ENCODE results near the gene IKBKE.

Gene IKBKE

DNA sequence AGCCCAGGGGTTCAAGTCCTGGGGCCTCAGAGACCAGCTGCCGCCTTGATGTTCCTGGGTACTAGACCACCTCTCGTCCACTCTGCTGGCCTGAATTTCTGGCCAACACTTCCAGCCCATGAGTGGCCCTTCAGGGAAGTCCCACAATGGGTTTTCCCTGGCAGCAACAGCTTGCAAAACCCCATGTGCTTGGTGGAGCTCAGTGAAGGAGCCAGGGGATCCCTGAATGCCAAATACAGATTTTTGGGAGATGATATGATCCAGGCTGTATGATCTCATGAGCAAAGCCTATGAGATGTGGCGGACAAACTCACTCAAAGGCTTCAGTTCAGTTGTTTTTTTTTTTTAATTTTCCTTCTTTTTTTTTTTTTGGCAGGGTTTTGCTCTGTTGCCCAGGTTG is 27.5 kb downstream of the IKBKE start:
- no peak for DNase-seq

DNA sequence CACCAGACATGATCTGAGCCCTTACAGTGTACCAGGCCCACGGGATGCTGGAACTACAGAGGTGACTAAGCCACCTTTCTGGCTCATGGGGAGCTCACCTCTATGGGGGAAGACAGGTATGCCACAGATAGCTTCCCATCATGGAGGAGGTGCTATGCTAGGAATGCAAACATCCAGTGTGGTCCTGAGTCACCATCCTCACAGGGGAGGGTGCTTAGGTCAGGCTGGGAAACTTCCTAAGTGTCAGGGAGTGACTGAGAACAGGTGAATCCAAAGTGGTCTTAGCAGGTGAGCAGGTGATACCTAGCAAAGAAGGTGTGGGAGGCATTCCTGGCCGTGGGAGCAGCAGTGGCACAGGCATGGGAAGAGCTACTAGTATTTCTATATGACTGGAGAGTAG is 28.4 kb downstream of the IKBKE start:
- DNase-seq = no peak

GRCh38 chr1:206500046-206500445 is 29.8 kb downstream of the IKBKE start:
- DNase-seq = no peak

- no peak for DNase-seq
Measured at GRCh38 chr1:206501881-206502280, 31.6 kb downstream of the IKBKE start.

- DNase-seq = no peak
Measured at GRCh38 chr1:206502403-206502802, 32.1 kb downstream of the IKBKE start.

DNA sequence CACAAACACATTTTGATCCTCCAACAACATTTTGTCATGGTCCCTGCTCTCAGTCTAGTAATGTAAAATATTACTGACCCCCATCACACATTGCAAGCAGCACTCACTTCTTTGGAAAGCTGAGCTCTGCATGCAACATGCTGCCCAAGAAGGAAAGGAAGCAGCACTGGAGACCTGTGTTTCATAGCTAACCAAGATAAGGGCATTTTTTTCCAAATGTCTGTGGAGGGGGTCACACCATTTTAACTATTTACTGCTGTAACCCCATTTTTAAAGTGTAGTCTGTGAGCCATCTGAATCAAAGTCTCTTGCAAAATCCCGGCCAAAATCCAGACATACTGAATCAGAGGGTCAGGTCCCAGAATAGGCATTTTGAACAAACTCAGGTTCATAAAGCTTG is 32.5 kb downstream of the IKBKE start:
- DNase-seq = no peak

- DNase-seq = no peak
Measured at GRCh38 chr1:206503591-206504362, 33.5 kb downstream of the IKBKE start.

- no peak for DNase-seq
Measured at GRCh38 chr1:206504363-206504713, 34.1 kb downstream of the IKBKE start.

DNA sequence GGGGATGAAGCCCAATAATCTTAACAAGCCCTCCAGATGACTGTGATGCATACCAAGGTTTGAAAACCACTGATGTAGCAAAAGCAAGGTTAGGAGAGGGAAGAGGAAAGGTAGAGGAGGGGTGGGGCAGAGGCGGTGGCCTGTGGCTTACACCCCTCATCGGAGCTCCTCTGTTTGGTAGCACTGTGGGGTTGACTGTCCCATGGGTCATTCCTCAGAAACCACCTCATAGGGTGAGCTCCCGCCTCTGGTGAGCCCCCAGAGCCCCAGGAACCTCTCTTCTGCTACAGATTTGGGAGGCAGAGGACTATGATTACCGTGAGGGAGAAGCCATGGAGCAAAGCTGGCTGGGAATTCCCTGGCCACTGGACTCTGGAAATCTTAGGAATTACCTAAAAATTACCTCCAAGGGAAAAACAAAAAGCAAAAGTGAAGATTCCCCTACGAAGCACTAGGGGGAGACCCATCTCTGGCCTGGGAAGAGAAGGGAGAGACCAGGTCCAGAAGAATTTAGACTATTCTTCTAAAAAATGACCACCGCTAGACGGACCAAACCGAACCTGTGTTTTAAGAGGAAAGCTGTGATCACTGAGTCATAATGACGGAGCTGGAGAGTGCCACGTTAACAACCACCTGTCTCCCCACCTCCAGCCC is 35.6 kb downstream of the IKBKE start:
- no peak for DNase-seq

DNA sequence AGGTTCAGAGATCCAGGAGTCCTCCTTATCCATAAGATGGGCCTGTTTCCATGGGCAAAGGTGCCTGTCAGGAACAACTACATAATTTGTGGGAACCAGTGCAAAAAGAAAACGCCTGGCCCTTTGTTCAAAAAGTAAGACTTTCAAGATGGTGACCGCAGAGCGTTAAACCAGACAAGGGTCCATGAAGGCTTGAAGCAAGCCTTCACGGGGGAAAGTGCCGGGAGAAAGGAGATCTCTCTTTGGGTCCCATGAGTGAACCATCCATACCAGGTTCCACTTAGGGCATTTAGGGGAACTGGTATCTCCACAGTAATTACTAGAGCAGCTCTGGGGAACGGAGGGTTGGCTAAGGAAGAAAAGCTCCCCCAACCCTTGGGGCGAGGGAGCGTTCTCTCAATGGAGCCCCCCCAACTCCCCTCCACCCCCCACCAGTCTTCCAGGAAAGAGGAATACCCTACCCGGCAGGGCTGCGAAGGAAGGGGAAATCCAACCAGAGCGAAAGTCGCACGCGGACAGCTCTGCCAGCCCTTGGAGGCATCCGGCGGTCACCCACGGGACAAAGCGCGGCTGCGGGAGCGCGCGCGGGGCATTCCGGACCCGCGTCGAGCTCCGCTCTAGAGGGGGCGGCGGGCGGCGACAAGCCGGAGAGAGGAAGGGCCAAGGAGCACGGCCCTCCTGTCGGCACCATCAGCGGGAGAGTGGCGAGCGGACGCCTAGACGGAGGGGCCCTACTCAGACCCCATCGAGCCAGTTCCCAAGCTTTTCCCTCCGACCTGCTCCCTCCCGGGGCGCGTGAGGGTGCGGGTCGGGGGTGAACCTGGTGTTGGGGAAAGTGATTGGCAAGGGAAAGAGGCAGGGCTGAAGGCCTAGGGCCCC is 36.4 kb downstream of the IKBKE start:
- no peak for DNase-seq

GRCh38 chr1:206507284-206508129 is 37.2 kb downstream of the IKBKE start, which contains the start of gene RASSF5:
Gene RASSF5 (plus strand): TSS chr1:206507531. CDS start chr1:206507603, 72 bp downstream.
- DNase-seq = peak; percentile 66 to 68 (median 68)

- no peak for DNase-seq
Measured at GRCh38 chr1:206508130-206508889, 38.0 kb downstream of the IKBKE start.

GRCh38 chr1:206508956-206509355 is 38.7 kb downstream of the IKBKE start:
- DNase-seq = no peak

DNA sequence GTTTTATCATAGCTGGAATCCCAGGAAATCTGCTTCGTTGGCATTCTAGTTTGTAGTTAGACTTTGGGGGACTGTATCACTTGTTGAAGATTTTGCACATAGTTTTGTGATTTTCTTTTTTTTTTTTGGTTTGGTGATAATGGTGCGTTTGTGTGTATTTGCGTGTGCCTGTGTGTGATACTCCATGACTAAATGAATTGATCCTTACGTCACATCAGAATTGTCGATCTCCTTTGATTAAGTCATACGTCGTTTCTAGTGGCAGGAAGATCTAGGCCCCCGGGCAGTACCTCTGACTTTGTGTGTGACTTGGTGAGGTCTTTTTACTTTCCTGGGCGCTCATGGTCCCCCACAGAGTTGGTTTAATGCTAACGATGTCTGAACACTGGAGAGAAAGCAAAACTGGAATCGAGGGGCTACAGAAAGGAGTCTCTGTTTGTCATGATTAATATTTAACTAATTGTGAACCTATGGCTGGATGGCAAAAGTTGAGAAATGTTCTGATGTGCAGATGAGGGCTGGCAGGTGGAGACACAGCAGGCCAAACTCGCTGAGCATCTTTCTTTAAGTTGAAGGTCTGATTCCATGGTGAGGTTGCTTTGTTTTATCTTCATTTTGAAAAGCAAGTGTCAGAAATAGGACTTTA is 39.5 kb downstream of the IKBKE start:
- DNase-seq = no peak

GRCh38 chr1:206510371-206510770 is 40.1 kb downstream of the IKBKE start:
- no peak for DNase-seq

DNA sequence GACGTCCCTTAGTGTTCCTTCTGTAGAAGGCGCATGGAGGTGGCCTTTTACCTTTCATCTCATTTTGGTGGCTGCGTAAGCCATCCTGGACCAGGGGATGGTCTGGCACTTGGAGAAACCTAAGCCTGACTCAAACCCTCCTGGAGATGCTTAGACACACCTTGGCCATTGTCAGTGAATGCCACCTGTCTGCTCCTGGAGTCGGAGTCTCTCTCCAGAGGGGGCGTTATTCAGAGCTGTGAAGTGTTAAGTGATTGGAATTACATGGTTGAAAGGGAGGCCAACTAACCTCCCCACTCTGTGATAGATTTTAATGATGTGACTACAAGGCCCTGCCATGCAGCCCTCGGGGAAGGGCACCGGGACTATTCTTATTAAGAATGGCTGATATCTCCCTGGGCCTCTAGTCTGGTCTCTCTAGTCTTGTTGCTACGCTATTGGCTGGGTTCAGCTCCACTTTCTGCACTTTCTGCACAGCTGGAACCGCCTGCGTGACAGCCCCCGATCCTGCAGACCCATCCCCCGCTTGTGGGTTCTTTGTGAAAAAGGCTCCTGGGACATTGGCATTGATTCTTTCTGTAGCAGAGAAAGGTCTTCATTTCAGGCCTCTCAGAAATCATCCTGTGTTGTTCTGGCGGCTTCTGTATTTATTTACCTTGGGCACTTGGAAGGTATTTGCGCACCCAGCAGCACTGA is 41.2 kb downstream of the IKBKE start:
- no peak for DNase-seq

- no peak for DNase-seq
Measured at GRCh38 chr1:206512058-206512850, 42.0 kb downstream of the IKBKE start.

DNA sequence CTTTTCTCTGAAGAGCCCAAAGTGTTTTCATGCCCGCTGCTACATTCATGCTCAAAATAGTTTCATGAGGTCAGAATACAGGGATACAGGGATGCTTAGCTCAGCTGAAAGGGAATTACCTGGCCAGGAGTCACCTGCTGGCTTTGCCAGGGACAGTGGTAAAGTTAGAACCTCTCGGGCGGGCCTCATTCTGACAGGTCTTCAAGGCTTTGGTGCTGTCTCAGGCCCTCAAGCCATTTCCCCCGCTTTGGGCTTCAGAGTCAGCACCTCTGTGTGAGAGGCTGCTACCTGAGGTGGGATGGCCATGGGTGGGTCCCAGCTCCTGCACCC is 42.5 kb downstream of the IKBKE start:
- no peak for DNase-seq

DNA sequence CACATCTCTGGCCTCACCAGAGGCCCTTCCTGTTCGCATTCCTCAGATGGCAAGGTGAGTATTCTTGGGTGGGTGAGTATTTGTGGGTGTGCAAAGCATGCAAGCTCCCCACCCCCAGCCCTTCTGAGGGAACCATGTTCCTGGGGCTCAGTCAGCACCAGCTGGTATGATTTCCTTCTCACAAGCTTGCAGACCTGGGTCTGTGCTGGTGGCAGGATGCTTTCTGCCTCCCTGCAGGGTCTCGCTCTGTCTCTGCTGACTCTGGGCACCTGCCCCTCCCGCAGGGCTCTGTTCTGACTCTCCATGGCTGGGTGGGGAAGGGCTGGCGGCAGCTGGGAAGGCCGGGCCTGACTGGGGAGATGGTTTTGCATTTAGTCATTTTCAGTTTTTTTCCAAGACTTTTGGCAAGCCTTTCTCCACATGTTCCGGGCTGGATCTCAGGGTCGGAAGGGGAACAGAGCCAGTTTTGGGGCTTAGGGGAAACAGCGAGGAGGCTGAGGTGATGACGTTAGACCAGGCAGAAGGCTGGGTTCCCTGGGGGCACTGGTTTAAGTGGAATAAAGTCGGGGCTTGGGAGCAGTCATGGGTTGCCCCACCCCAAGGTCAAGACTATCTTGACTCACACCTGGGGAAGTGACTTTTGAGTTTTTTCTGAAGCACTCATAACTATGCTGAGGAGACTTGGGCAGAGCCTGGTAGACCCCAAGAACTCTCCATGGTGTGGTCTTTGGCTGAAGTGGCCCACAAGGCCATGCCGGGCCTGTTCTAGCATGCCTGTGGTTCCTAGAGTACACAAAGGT is 43.2 kb downstream of the IKBKE start:
- no peak for DNase-seq
